OCI-LY3 (cell line): ENCODE measurements around the gene RNF175.

Source experiments
- EZH2phosphoT487 ChIP-seq: fragments of 200-600 bp; shearing (Covaris generic); IDR thresholded peaks from 2 replicates; pipeline ENCODE4 v1.6.1; 2018; ENCODE audit warnings: antibody characterized with exemption, mixed run types, low read depth
- TF ChIP-seq, protein P1 (sequence below): fragments of 200-600, 300-600 bp; sonication (generic); IDR thresholded peaks from 2 replicates; pipeline ENCODE4 v1.5.1; 2014; ENCODE audit warnings: antibody characterized with exemption, low read length, low read depth

DNA sequence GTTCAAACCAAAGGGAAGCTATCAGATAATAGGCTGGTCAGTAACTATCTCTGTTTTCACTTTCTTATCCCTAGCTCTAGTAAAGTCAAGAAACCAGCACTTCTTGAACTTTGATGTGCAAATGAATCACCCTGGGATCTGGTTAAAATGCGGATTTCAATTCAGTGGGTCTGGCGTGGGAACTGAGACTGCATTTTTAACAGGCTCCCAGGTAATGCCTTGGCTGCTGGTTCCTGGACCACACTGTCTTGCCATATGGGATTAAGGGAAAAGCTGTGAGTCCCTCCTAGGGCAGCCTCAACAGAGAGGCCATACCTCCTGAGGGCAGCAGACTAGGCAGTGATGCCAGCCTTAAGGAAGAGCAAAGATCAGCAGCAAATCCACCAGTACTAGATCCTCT lies 1.7 kb downstream of the RNF175 start:
- TF ChIP-seq, protein P1, sequence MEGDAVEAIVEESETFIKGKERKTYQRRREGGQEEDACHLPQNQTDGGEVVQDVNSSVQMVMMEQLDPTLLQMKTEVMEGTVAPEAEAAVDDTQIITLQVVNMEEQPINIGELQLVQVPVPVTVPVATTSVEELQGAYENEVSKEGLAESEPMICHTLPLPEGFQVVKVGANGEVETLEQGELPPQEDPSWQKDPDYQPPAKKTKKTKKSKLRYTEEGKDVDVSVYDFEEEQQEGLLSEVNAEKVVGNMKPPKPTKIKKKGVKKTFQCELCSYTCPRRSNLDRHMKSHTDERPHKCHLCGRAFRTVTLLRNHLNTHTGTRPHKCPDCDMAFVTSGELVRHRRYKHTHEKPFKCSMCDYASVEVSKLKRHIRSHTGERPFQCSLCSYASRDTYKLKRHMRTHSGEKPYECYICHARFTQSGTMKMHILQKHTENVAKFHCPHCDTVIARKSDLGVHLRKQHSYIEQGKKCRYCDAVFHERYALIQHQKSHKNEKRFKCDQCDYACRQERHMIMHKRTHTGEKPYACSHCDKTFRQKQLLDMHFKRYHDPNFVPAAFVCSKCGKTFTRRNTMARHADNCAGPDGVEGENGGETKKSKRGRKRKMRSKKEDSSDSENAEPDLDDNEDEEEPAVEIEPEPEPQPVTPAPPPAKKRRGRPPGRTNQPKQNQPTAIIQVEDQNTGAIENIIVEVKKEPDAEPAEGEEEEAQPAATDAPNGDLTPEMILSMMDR: no peak
- no peak for TF ChIP-seq EZH2phosphoT487
